NCI-H82 treated with DMSO at 0.1 percent for 48 hours (cell line): Measurements from ENCODE around the gene NR5A1.

Source experiments
- DNase-seq: peaks from one replicate; lab custom pipeline; 2025; ENCODE audit not compliant: unreplicated experiment; lab: John Stamatoyannopoulos, UW

NR5A1 gene

DNA sequence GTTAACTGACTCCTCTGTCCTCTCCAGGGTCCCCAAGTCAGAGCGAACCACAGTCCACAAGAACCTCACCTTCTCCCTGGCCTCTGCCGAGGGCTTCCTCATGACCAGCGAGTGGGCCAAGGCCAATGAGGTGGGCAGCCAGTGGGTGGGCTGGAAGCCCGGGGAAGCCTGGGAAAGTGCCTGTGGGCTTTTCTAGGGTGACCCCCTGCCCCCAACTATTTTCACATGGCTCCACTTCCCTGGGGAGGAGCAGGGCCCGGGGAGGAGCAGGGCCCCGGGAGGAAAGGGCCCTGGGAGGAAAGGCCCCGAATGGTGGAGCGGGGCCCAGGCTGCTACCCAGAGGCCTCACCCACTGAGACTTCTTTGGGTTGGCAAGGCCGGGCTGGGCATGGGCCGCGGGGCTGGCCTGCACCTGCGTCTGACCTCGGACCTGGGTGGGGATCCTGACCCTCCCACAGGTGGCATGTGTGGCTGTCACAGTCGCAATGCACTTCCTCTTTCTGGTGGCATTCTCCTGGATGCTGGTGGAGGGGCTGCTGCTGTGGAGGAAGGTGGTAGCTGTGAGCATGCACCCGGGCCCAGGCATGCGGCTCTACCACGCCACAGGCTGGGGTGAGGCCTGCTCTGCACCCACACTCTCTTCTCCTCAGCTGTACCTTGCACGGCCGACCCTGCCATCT lies 39.0 kb downstream of the NR5A1 start:
- no peak for DNase-seq

DNA sequence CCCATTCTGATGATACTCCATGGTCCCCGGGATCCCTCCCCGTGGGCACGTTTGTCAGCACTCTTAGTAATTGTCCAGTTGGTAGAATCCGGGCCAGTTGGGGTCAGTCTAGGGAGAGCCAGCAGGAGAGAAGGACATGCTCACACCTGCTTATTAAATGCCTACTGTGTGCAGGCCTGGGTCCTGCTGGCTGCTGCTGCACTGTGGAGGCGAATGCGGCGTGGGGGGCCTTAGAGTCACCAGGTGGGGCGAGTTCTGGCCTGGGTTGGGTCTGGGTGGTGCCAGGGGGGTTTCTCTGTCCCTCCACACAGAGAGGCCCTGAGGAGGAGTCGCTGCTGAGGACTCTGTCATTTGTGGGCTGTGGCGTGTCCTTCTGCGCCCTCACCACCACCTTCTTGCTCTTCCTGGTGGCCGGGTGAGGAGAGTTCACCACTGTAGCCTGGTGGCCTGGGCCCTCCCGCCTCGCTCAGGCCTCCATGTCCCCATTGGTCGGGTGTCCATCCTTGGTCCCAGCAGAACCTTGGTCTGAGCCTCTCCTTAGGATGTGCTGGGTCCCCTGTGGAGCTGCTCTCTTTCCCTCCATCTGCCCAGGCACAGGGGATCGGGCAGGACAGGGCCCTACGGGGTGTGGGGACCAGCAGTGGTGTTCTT lies 39.7 kb downstream of the NR5A1 start:
- no peak for DNase-seq

DNA sequence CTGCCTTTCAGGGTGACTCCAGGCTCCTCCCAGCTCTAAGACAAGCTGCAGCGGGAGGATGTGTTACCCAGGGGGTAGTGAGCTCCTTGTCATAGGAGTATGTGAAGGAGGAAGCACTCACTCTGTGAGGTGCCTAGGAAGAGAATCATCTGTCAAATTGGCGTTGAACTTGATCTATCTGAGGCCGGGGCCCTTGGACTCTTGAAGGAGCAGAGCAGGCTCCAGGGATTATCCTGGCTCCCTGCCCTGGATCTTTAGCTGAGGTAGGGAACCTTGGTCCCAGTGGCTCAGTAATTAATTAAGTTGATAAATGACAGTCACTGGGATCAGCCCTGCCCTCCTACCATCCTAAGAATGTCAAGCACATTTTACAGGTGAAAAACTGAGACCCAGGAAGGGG lies 41.5 kb downstream of the NR5A1 start:
- DNase-seq: peak; percentile 13

DNA sequence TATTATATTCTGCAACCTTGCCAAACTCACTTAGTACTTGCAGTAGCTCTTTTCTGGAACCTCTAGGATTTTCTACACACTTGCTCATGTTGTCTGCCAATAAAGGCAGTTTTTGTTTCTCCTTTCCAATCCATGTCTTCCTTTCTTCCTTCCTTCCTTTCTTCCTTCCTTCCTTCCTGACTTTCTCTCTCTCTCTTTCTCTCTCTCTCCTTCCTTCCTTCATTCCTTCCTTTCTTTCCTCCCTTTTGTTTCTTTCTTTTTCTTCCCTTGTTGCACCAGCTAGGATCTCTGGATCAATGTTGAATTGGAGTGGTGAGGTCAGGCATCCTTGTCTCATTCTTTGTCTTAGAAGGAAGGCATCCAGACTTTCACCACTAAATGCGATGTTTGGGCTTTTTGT lies 44.5 kb downstream of the NR5A1 start:
- no peak for DNase-seq

DNA sequence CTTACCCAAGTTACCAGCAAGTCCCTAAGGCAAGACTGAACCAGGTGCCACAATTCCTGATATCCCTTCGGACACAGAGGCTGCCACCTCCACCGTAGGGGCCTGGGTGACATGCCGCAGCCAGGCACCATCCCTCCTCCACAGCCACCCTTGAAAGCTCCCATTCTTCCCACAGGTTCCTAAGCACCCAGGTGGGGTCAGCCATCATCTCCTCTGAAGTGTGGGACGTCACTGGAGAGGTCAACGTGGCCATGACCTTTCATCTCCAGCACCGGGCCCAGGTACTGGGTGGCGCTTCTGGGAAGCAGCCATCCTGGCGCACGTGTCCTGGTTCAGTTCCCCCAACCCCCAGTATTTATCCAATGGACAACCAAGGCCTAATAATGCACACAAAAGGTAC lies 48.8 kb downstream of the NR5A1 start:
- no peak for DNase-seq

DNA sequence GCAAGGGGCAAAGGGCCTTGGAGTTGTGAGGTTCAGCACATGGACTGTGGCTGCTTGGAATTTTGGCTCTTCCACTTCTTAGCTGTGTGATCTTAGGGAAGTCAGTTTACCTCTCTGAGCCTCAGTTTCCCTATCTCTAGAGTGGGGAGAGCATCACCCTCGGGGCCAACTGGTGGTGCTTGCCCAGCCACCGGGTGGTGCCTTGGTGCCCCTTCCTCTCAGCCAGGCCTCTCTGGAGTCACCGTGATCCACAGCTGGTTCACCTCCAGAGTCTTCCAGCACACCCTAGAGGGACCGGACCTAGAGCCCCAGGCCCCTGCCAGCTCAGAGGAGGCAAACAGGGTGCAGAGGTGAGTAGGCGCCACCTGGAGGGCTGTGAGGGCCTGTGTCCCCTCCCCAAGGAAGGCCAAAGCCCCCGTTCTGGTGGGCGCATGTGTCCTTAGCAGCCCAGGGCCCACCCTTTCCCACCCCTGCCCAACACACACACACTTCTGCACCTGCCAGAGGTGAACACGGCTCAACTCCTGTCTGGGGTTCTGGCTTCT lies 49.2 kb downstream of the NR5A1 start:
- DNase-seq: no peak

DNA sequence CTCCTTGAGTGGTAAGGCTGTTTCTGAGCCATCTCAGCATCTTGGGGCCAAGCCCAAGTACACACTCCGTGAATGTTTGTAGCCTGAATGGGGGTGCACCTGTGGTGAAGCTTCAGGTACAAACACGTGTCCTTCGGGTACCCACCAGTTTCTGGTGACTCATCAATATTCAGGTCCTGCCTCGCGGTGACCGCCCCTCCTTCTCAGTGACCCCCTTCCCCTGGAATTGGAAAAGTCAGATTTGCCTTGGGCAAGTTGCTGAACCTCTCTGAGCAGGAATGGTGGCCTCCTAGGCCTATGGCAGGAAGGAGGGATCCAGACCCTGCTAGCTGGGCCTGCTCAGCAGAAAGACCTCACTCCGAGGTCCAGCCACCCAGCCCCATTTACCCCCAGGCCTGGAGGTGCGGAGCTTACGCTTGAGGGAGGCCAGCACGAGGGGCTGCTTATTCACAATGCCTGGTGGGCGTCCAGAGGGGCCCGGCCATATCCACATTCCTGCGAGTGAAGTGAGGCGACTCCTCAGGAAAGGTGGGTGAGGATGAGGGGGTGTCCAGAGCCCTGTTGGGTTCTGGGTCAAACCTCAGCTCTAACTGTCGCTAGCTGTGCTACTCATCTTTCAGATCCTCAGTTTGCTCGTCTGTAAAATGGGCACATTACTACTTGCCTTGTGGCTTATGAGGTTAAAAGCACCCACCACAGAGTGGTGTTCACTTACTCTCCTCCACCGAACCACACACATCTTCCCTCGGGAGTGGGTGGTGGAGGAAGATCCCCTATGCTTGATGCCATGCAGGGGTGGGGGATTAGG lies 49.9 kb downstream of the NR5A1 start:
- no peak for DNase-seq

DNA sequence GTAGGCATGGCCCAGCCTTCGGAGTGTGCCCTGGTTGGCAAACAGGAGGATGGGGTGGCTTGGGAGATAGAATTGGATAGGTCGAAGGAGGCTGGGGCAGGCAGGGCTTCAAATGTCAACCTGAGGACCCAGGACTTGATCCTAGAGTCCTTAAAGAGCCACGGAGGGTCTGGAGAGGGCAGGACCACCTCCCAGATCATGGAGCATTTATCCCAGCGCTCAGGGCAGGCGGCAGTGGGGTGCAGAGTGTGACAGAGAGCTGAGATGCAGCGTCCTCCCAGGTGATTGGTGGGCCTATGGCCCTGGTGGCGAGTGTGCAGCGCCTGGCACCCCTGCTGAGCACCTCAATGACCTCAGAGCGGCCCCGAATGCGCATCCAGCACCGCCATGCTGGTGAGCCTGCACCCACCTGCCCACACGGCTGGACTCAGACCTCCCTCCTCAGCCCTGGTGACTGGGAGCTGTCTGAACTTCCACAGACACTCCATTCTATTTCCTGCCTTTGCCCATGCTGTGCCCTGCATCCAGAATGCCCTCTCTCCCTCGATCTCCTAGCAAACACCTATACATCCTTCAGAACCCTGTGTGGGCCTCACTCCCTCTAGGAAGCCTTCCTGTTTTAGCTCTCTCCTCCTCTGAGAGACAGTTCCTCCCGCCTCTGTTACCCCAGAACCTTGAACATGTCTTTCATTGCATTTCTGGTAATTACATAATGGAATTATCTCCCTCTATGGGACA lies 50.7 kb downstream of the NR5A1 start:
- DNase-seq: no peak

DNA sequence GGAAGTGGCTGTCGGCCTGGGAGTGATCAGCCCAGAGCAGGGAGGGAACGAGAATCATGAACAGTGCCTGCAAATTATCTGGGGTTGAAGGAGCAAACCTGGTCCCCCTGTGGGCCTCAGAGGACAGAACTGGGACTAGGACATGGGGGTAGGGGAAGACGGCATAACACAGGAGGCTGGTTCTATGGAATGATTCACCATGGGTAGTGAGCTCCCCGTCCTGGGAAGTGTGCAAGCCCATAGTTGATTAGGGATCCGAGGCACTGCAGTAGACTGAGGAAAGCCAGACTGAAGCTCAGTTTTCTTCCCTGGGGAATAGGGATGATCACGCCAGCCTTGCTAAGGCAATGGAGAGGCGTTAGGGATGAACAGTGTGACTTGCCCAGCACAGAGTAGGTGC lies 51.4 kb downstream of the NR5A1 start:
- DNase-seq: no peak

DNA sequence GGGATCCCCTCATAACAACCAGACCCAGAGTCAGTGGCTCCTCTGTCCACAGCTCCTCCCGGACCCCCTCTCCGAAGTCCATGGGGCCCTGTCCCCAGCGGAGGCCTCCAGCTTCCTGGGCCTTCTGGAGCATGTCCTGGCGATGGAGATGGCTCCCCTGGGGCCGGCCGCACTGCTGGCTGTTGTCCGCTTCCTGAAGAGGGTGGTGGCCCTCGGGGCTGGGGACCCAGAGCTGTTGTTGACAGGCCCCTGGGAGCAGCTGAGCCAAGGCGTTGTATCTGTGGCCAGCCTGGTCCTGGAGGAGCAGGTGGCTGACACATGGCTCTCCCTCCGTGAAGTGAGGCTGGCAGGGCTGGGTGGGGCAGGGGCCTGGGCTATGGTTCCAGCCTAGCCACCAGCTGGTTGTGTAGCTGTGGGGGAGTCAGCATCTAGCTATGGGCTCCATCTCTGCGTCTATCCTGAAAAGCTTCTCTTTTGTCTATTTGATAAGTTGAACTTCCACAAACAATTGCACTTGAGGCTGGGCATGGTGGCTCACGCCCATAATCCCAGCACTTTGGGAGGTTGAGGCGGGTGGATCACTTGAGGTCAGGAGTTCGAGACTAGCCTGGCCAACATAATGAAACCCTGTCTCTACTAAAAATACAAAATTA lies 52.3 kb downstream of the NR5A1 start:
- DNase-seq: no peak

DNA sequence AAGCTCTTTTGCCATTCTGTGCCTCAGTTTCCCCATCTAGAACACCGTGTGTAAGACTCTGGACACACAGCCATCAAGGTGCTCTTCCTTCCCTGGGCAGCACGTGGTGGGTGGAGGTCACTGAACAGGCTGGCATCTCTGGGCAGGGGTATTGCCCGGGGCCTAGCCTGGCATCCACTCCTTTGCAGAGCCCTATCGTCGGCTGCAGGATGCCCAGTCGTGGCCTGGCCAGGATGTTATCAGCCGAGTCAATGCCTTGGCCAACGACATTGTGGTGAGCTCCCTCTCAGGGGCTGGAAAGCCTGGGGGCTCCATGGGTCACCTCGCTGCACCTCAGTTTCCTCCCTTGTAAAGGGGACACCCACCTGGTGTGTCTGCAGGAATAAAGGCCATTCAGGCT lies 52.9 kb downstream of the NR5A1 start:
- DNase-seq: no peak

DNA sequence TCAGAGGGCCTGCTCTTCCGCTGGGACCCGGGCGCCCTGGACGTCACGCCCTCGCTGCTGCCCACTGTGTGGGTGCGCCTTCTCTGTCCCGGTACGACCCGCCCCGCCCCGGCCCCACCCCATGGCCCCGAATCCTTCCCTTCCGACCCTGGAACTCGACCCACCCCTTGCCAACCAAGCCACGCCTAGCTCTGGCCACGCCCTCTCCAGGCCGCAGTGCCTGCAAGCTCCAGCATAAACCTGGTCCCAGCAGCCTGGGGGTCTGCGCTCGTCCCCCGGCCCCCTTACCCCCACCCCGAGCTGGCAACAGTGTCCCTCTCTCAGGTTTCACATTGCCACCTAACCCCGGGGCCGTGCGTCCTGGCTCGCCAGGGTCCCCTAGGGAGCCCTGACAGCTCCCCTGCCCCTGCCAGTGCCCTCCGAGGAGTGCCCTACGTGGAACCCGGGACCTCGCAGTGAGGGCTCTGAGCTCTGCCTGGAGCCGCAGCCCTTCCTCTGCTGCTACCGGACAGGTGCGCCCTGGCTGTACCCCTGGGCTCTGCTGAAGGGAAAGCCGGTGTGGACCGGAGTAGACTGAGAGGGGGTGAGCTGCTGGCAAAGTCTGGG lies 53.5 kb downstream of the NR5A1 start:
- no peak for DNase-seq

DNA sequence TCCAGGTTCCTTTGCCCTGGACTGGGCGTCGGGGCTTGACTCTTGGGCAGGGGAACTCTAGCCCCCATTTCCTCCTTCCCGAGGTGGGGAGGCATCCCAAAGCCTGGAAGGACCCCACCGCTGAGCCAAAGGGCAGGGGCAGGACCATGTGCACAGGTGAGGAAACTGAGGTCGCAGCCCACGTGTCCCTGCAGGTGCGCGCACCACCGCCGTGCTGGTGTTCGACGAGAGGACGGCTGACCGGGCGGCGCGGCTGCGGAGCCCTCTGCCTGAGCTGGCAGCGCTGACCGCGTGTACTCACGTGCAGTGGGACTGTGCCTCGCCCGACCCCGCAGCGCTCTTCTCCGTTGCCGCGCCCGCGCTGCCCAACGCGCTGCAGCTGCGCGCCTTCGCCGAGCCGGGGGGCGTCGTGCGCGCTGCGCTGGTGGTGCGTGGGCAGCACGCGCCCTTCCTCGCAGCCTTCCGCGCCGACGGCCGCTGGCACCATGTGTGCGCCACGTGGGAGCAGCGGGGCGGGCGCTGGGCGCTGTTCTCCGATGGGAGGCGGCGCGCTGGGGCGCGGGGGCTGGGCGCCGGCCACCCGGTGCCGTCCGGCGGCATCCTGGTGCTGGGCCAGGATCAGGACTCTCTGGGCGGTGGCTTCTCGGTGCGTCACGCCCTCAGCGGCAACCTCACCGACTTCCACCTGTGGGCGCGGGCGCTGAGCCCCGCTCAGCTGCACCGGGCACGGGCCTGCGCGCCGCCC lies 54.2 kb downstream of the NR5A1 start:
- DNase-seq: no peak

DNA sequence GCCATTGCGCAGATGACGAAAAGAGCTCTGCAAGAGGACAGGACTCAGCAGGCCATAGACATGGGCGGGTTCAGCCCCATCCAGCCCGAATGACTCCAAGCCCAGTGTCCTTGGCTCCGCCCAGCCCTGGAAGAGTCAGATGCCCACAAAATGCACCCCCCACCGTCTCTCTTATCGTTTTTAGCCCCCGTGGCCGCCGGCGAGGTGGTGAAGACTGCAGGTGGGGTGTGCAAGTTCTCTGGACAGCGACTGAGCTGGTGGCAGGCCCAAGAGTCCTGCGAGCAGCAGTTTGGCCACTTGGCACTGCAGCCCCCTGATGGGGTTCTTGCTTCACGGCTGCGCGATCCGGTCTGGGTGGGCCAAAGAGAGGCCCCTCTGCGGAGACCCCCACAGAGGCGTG lies 54.9 kb downstream of the NR5A1 start:
- no peak for DNase-seq

DNA sequence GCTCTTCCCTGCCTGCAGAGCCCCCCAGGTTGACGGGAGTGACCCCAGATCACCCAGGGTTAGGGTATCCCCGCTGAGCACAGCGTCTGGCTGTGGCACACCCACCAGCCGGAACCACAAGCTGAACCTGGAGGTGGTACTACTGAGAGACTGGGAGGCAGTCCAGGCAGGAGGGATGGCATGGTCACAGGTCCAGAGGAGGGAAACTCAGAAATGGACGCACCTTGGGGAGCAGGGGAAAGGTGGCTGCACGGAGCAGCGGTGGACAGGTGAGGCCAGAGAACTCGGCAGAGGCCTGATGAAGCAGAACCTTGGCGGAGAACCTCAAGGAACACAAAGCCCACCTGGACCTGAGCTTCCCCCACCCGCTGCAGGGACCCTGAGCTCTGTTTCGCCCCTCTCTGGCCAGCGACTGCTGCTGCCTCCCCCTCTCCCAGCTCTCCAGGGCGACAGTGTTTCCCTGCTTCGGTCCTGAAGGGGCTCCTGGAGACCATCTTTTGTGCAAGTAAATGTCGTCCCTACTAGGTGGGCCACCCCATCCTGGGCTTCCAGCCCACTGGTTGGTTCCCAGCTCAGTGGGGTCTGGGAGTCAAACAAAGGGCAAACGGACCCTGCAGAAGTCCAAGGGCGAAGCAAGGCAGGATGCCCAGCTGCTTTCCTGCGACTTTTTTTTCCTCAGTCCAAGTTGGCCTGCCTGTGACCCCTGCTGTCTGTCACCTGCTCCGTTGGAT lies 56.1 kb downstream of the NR5A1 start:
- DNase-seq: no peak

DNA sequence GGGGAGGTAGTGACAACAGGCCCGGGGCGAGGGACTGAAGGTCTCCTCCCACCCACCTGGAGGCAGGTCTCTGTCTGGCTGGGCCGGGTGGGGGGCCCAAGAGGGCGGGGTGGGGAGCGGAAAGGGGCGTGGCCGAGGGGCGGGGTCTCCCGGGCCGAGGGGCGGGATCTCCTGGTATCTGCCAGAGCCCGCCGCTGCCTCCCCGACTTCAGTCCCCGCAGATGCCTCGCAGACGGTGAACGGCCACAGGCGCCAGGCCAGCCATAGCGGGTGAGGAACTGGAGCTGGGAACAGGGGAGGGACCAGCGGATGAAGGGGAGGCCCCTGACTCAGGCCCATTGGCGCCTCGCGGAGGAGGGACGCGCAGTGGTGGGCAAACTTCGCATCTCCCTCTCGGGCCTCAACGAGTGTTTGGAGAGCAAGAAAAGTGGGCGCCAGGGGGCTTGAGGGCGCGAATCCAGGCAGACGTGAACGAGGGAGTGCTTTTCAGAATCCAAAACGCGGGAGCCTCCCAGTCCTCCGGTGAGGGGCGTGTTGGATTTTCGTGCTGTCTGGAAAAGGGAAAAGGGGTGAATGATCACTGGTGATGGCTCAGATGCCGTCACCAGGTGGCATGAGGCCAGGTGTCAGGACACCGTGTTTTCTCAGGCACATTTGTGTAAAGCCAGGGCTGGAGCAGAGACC lies 56.8 kb downstream of the NR5A1 start, which contains the start of gene ADGRD2:
TSS of gene ADGRD2 (plus strand) at position 211 of the 684 bp plus-strand sequence. CDS start 1,216 bp downstream, outside the sequence.
- DNase-seq: peak; percentile 11

DNA sequence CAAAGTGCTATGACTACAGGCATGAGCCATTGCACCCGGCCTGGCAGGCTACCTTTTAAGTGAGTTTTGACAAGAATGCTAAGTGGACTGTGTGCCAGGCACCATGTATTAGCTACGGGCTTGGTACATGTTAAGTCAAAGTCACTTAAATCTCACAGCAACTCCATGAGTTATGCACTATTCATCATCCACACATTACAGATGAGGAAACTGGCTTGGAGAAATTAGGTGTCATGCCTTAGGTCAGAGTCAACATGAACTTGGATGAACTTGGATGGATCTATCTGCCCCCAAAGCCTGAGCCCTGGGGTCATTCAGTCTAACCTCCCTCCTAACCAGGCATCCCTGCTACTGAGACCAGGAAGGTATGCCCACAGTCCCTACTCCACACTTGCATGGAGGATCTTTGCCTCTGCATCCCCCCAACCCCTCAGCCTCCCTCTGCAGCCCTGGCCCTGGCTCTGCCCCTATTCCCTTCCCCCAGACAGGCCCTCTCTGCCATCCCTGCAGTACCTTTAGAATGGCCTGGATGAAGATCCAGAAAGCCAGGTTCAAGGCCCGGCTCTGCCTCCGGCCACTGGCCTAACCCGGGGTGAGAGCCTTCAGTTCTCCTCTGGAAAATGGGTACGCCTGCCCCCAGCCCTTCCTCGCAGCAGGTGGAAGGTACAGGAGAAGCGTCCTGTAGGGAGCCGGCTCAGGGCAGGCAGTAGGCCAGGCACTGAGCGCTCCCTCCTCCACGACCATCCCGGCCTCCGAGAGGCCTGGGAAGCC lies 57.6 kb downstream of the NR5A1 start:
- no peak for DNase-seq
